ENCODE data around the gene UGT3A1.

DNA sequence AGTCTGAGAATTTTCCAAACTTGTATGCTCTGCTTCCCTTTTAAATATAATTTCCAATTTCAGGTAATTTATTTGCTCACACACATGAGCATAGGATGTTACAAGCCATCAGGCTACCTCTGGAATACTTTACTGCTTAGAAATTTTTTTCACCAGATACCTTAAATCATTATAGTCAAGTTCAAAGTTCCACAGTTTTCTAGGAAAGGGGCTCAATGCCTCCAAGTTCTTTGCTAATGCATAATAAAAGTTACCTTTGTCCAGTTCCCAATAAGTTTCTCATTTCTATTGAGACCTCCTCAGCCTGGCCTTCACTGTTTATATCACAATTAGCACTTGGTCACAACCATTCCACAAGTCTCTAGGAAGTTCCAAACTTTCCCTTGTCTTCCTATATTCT lies 16.2 kb upstream of the UGT3A1 start:
- TF ChIP-seq, protein P1, sequence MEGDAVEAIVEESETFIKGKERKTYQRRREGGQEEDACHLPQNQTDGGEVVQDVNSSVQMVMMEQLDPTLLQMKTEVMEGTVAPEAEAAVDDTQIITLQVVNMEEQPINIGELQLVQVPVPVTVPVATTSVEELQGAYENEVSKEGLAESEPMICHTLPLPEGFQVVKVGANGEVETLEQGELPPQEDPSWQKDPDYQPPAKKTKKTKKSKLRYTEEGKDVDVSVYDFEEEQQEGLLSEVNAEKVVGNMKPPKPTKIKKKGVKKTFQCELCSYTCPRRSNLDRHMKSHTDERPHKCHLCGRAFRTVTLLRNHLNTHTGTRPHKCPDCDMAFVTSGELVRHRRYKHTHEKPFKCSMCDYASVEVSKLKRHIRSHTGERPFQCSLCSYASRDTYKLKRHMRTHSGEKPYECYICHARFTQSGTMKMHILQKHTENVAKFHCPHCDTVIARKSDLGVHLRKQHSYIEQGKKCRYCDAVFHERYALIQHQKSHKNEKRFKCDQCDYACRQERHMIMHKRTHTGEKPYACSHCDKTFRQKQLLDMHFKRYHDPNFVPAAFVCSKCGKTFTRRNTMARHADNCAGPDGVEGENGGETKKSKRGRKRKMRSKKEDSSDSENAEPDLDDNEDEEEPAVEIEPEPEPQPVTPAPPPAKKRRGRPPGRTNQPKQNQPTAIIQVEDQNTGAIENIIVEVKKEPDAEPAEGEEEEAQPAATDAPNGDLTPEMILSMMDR (IDR thresholded peaks at IDR 0.05; ENCODE audit: low read depth, low read length): no peak
- no peak for TF ChIP-seq POLR2A (IDR thresholded peaks at IDR 0.05; ENCODE audit: extremely low read depth, insufficient read length)

Measured in NB4 (cell line).